ENCODE measurements around the gene PIGK.

Gene PIGK

DNA sequence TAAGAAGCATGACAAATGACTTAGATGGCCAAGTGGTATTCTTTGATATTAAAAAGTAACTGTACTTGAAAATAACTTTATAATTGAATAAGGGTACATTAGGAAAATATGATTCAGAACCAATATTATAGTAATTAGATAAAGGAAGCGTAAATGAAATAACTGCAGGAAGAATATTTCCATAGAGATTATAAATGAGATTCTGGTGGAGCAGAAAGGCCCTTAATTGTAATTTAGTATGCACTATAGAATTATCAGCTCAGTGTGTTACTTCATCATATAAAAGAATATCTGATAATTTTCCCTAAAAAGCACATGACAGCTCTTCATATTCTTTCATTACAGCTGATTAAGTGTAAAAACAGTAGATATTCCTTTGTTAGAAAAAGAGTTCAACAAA, 171.7 kb downstream of the PIGK start (continued):
- TF ChIP-seq ZNF148 (tag by site-specific recombination; IDR thresholded peaks at IDR 0.05; ENCODE audit: borderline replicate concordance) (no peak), IKZF3 (tag by site-specific recombination; IDR thresholded peaks at IDR 0.05) (no peak), ZXDB (tag by site-specific recombination; IDR thresholded peaks at IDR 0.05) (no peak), ZNF138 (tag by site-specific recombination; IDR thresholded peaks at IDR 0.05; ENCODE audit: borderline replicate concordance) (no peak), SCRT2 (tag by site-specific recombination; IDR thresholded peaks at IDR 0.05) (no peak), SETDB1 (IDR thresholded peaks at IDR 0.05; ENCODE audit: insufficient read length, low read length) (no peak)

DNA sequence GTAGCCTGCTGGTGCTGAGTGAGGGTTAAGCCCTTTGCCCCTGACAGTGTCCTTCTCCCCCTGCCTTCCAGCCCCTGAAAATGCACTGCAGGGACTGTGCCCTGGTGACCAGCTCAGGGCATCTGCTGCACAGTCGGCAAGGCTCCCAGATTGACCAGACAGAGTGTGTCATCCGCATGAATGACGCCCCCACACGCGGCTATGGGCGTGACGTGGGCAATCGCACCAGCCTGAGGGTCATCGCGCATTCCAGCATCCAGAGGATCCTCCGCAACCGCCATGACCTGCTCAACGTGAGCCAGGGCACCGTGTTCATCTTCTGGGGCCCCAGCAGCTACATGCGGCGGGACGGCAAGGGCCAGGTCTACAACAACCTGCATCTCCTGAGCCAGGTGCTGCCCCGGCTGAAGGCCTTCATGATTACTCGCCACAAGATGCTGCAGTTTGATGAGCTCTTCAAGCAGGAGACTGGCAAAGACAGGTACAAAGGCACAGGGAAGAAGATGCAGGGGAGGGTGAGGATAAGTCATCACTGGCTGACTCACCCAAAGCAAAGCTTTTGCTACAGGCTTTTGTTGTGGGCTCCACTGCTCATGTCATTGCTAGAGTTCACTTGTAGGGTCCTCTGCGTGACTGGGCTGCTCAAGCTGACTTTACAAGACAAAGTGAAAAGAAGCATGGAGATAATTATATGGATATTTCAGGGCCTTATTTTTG, 174.9 kb downstream of the PIGK start:
- Histone ChIP-seq H3K4me3 (ENCODE audit: low read depth, low read length) (no peak overlapping the region), H3K36me3 (ENCODE audit: control insufficient read depth in 2 of 2, insufficient read depth in 1 of 2, low read length in 2 of 2) (no peaks in the 10 kb centered on the region), H3K9me3 (ENCODE audit: control insufficient read depth, insufficient read depth, low read depth, low read length) (no peaks in the 10 kb centered on the region), H3K4me1 (ENCODE audit: control insufficient read depth, insufficient read depth, low read length) (no peaks in the 10 kb centered on the region), H3K27ac (ENCODE audit: extremely low read depth, low read depth, low read length) (no peak overlapping the region)
- CTCF ChIA-PET = no interaction called here
- POLR2A ChIA-PET = no interaction called here
- TF ChIP-seq ZNF362 (tag by site-specific recombination; IDR thresholded peaks at IDR 0.05) (no peak), ZIC2 (tag by site-specific recombination; IDR thresholded peaks at IDR 0.05) (no peak), PRDM10 (tag by site-specific recombination; IDR thresholded peaks at IDR 0.05) (no peak), ZNF658 (tag by site-specific recombination; IDR thresholded peaks at IDR 0.05) (no peak), ZNF830 (tag by site-specific recombination; IDR thresholded peaks at IDR 0.05; ENCODE audit: low read depth) (no peak), ZBTB17 (tag by site-specific recombination; IDR thresholded peaks at IDR 0.05) (no peak), ZNF341 (tag by site-specific recombination; IDR thresholded peaks at IDR 0.05; ENCODE audit: low read depth) (no peak), ZEB2 (tag by site-specific recombination; IDR thresholded peaks at IDR 0.05) (no peak), ZNF510 (tag by site-specific recombination; IDR thresholded peaks at IDR 0.05; ENCODE audit: insufficient replicate concordance) (no peak)
- TF ChIP-seq, protein P1, sequence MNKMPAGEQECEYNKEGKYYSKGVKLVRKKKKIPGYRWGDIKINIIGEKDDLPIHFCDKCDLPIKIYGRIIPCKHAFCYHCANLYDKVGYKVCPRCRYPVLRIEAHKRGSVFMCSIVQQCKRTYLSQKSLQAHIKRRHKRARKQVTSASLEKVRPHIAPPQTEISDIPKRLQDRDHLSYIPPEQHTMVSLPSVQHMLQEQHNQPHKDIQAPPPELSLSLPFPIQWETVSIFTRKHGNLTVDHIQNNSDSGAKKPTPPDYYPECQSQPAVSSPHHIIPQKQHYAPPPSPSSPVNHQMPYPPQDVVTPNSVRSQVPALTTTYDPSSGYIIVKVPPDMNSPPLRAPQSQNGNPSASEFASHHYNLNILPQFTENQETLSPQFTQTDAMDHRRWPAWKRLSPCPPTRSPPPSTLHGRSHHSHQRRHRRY (tag by site-specific recombination; IDR thresholded peaks at IDR 0.05) = no peak
